ENCODE results near the gene FNIP2. TPM values are rescaled to one million over a fixed set of nuclear protein-coding genes. Genes with fewer than 3 reads are reported as not detected.

Gene FNIP2
- total and polyA plus RNA-seq, 4 donors, result 8.8 to 88.7 (median 23.5) TPM

DNA sequence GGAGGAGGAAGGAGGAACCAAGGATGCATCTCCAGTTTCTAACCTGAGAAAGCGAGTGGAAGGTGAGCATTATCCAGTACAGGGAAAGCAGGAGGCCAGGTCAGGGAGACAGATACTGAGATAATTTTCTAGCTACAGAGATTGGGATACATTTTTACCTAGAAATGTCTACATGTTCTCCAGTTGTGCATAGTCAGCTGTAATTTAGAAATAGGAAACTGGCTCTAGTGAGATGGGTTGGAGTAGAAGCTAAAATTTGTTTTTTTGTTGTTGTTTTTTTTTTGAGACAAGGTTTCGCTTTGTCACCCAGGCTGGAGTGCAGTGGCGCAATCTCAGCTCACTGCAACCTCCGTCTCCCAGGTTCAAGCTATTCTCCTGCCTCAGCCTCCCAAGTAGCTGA, 71.3 kb downstream of the FNIP2 start:
- H3K4me3 ChIP-seq (ENCODE audit: low read depth in 1 of 3, low read length in 3 of 3), result no peak overlapping the region
- peaks cover 2 to 19% (median 6%) of the 10 kb centered on the region in 4 donors for H3K36me3 ChIP-seq (ENCODE audit: control insufficient read depth in 4 of 4, insufficient read depth in 3 of 4, low read depth in 1 of 4, low read length in 3 of 4)
- DNase-seq (ENCODE audit: low spot score), result no peak
- peaks cover 6 to 16% (median 10%) of the 10 kb centered on the region in 4 donors for H3K4me1 ChIP-seq (ENCODE audit: control insufficient read depth in 4 of 4, insufficient read depth in 4 of 4, low read length in 3 of 4)
- no peak overlapping the region for H3K9ac ChIP-seq (ENCODE audit: low read depth in 1 of 2, low read length in 2 of 2)
- 97% methylated on average over 4 of the region's 4 CpGs for WGBS
- TF ChIP-seq, protein P1, sequence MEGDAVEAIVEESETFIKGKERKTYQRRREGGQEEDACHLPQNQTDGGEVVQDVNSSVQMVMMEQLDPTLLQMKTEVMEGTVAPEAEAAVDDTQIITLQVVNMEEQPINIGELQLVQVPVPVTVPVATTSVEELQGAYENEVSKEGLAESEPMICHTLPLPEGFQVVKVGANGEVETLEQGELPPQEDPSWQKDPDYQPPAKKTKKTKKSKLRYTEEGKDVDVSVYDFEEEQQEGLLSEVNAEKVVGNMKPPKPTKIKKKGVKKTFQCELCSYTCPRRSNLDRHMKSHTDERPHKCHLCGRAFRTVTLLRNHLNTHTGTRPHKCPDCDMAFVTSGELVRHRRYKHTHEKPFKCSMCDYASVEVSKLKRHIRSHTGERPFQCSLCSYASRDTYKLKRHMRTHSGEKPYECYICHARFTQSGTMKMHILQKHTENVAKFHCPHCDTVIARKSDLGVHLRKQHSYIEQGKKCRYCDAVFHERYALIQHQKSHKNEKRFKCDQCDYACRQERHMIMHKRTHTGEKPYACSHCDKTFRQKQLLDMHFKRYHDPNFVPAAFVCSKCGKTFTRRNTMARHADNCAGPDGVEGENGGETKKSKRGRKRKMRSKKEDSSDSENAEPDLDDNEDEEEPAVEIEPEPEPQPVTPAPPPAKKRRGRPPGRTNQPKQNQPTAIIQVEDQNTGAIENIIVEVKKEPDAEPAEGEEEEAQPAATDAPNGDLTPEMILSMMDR (IDR thresholded peaks at IDR 0.05; ENCODE audit: low read depth, low read length, missing input control), result no peak
- TF ChIP-seq, protein P2, sequence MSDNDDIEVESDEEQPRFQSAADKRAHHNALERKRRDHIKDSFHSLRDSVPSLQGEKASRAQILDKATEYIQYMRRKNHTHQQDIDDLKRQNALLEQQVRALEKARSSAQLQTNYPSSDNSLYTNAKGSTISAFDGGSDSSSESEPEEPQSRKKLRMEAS (IDR thresholded peaks at IDR 0.05), result no peak
- TF ChIP-seq JUND (IDR thresholded peaks at IDR 0.05) (no peak), EGR1 (IDR thresholded peaks at IDR 0.05; ENCODE audit: low read depth in 2 of 2) (no peak), FOXA1 (IDR thresholded peaks at IDR 0.05) (no peak), SP1 (IDR thresholded peaks at IDR 0.05) (no peak), HNF4A (conservative IDR thresholded peaks at IDR 0.05) (no peak), YY1 (IDR thresholded peaks at IDR 0.05) (no peak), RXRA (IDR thresholded peaks at IDR 0.05) (no peak), GABPA (IDR thresholded peaks at IDR 0.05 in 1 of 2, conservative IDR thresholded peaks at IDR 0.05 in 1 of 2) (no peak)
- TF ChIP-seq, protein P3, sequence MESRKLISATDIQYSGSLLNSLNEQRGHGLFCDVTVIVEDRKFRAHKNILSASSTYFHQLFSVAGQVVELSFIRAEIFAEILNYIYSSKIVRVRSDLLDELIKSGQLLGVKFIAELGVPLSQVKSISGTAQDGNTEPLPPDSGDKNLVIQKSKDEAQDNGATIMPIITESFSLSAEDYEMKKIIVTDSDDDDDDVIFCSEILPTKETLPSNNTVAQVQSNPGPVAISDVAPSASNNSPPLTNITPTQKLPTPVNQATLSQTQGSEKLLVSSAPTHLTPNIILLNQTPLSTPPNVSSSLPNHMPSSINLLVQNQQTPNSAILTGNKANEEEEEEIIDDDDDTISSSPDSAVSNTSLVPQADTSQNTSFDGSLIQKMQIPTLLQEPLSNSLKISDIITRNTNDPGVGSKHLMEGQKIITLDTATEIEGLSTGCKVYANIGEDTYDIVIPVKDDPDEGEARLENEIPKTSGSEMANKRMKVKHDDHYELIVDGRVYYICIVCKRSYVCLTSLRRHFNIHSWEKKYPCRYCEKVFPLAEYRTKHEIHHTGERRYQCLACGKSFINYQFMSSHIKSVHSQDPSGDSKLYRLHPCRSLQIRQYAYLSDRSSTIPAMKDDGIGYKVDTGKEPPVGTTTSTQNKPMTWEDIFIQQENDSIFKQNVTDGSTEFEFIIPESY (IDR thresholded peaks at IDR 0.05), result no peak
- TF ChIP-seq, protein P4, sequence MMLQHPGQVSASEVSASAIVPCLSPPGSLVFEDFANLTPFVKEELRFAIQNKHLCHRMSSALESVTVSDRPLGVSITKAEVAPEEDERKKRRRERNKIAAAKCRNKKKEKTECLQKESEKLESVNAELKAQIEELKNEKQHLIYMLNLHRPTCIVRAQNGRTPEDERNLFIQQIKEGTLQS (IDR thresholded peaks at IDR 0.05), result no peak
- H3K9me3 ChIP-seq (ENCODE audit: control insufficient read depth in 4 of 4, low read length in 3 of 4), result no peaks in the 10 kb centered on the region
- H3K27me3 ChIP-seq (ENCODE audit: control insufficient read depth in 4 of 4, insufficient read depth in 4 of 4, low read length in 3 of 4), result no peaks in the 10 kb centered on the region
- no peak overlapping the region for H3K27ac ChIP-seq (ENCODE audit: low read depth in 1 of 2, low read length in 2 of 2)

DNA sequence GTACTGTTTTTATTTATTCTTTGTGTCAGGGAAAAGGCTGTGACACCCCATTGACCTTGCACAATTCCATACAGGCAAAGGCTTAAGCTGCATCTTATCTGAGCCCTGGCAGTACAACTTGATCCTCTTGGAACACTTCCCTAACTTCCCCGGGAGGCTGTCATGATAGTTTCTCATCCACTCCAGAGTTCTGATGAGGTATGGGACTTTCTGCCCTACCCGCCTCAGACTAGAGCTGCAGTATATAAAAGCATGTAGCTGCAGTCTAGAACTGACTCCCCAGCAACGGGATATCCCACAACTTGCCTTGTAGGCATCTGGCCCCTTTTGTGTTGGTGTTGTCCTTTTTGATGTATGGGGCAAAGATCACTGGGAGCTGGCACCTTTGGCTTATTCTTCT, 72.7 kb downstream of the FNIP2 start:
- Histone ChIP-seq H3K27me3 (ENCODE audit: control insufficient read depth in 4 of 4, insufficient read depth in 4 of 4, low read length in 3 of 4) (no peaks in the 10 kb centered on the region), H3K9me3 (ENCODE audit: control insufficient read depth in 4 of 4, low read length in 3 of 4) (no peaks in the 10 kb centered on the region), H3K27ac (ENCODE audit: low read depth in 1 of 2, low read length in 2 of 2) (no peak overlapping the region), H3K9ac (ENCODE audit: low read depth in 1 of 2, low read length in 2 of 2) (no peak overlapping the region), H3K4me3 (ENCODE audit: low read depth in 1 of 3, low read length in 3 of 3) (no peak overlapping the region), H3K36me3 (ENCODE audit: control insufficient read depth in 4 of 4, insufficient read depth in 3 of 4, low read depth in 1 of 4, low read length in 3 of 4) (peaks cover 2 to 14% (median 5%) of the 10 kb centered on the region in 4 donors), H3K4me1 (ENCODE audit: control insufficient read depth in 4 of 4, insufficient read depth in 4 of 4, low read length in 3 of 4) (peaks cover 4 to 17% (median 15%) of the 10 kb centered on the region in 4 donors)
- no peak for DNase-seq (ENCODE audit: low spot score)
- TF ChIP-seq, protein P3 (IDR thresholded peaks at IDR 0.05), result no peak
- TF ChIP-seq NR2F2 (IDR thresholded peaks at IDR 0.05) (no peak), TAF1 (conservative IDR thresholded peaks at IDR 0.05) (no peak), RXRA (IDR thresholded peaks at IDR 0.05) (no peak), JUND (IDR thresholded peaks at IDR 0.05) (no peak), RAD21 (IDR thresholded peaks at IDR 0.05) (no peak), EGR1 (IDR thresholded peaks at IDR 0.05; ENCODE audit: low read depth in 2 of 2) (no peak), HNF4A (conservative IDR thresholded peaks at IDR 0.05) (no peak), HNF4G (IDR thresholded peaks at IDR 0.05) (no peak), FOXA2 (IDR thresholded peaks at IDR 0.05) (no peak), SP1 (IDR thresholded peaks at IDR 0.05) (no peak), YY1 (IDR thresholded peaks at IDR 0.05) (no peak), FOXA1 (IDR thresholded peaks at IDR 0.05) (no peak), GABPA (IDR thresholded peaks at IDR 0.05 in 1 of 2, conservative IDR thresholded peaks at IDR 0.05 in 1 of 2) (no peak)
- TF ChIP-seq, protein P5, sequence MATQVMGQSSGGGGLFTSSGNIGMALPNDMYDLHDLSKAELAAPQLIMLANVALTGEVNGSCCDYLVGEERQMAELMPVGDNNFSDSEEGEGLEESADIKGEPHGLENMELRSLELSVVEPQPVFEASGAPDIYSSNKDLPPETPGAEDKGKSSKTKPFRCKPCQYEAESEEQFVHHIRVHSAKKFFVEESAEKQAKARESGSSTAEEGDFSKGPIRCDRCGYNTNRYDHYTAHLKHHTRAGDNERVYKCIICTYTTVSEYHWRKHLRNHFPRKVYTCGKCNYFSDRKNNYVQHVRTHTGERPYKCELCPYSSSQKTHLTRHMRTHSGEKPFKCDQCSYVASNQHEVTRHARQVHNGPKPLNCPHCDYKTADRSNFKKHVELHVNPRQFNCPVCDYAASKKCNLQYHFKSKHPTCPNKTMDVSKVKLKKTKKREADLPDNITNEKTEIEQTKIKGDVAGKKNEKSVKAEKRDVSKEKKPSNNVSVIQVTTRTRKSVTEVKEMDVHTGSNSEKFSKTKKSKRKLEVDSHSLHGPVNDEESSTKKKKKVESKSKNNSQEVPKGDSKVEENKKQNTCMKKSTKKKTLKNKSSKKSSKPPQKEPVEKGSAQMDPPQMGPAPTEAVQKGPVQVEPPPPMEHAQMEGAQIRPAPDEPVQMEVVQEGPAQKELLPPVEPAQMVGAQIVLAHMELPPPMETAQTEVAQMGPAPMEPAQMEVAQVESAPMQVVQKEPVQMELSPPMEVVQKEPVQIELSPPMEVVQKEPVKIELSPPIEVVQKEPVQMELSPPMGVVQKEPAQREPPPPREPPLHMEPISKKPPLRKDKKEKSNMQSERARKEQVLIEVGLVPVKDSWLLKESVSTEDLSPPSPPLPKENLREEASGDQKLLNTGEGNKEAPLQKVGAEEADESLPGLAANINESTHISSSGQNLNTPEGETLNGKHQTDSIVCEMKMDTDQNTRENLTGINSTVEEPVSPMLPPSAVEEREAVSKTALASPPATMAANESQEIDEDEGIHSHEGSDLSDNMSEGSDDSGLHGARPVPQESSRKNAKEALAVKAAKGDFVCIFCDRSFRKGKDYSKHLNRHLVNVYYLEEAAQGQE (IDR thresholded peaks at IDR 0.05), result no peak
- TF ChIP-seq, protein P4 (IDR thresholded peaks at IDR 0.05), result no peak
- TF ChIP-seq, protein P1 (IDR thresholded peaks at IDR 0.05; ENCODE audit: low read depth, low read length, missing input control), result no peak
- TF ChIP-seq, protein P2 (IDR thresholded peaks at IDR 0.05), result no peak
- 67% methylated on average over 3 of the region's 3 CpGs for WGBS

All from liver (tissue), 9 donors.